ENCODE results near the gene SKI. TPM values are rescaled to one million over a fixed set of nuclear protein-coding genes. Genes with fewer than 3 reads are reported as not detected.

The SKI gene
- total and polyA plus RNA-seq, 10 of the 15 experiments (the other 5 are each of a cell fraction or from before 2014, with no cell fraction given): 0.03 to 14.9 (median 0.96) TPM

- ChIA-PET SMC1A (ENCODE audit: uncharacterized antibody, unreplicated experiment) (no interaction called here), CTCF (no interaction called here), POLR2A (no interaction called here), RAD21 (ENCODE audit: unreplicated experiment) (no interaction called here)
- ATAC-seq (no peak), DNase-seq (ENCODE audit: low read depth, low spot score) (no peak), FAIRE-seq (no peak)
- Histone ChIP-seq H3K4me3 (no peak overlapping the region), H3K27ac (ENCODE audit: control insufficient read depth, insufficient read depth) (no peak overlapping the region), H3K9me3 (replicated peaks; ENCODE audit: control insufficient read depth, insufficient read depth, low read length) (no peaks in the 10 kb centered on the region), H2AFZ (ENCODE audit: control insufficient read depth, low read depth, low read length) (no peak overlapping the region), H4K20me1 (ENCODE audit: control insufficient read depth, insufficient read depth) (no peaks in the 10 kb centered on the region), H3K4me1 (ENCODE audit: control insufficient read depth, insufficient read depth, low read length) (no peaks in the 10 kb centered on the region), H3K9ac (ENCODE audit: control insufficient read depth, insufficient read depth, low read length) (no peak overlapping the region), H3K79me2 (ENCODE audit: control insufficient read depth, insufficient read depth, low read length) (no peaks in the 10 kb centered on the region), H3K27me3 (replicated peaks in 1 of 2; ENCODE audit: control insufficient read depth in 2 of 2, insufficient read depth in 2 of 2, low read length in 1 of 2) (no peaks in the 10 kb centered on the region), H3K4me2 (ENCODE audit: control insufficient read depth, insufficient read depth) (no peak overlapping the region), H3K36me3 (ENCODE audit: control insufficient read depth in 2 of 2, insufficient read depth in 2 of 2, low read length in 1 of 2) (no peaks in the 10 kb centered on the region; a peak in 1 of 4 replicates)
- no peak for TF ChIP-seq TCF12 (IDR thresholded peaks at IDR 0.05; ENCODE audit: low read depth, low read length)
- no peak for TF ChIP-seq SP1 (IDR thresholded peaks at IDR 0.05; ENCODE audit: low read depth, low read length)
- TF ChIP-seq POLR2A (IDR thresholded peaks at IDR 0.05; ENCODE audit: low read depth, low read length): 0 out of 2 replicates have a peak, but pooled peaks have one; percentile 24
- TF ChIP-seq, protein P1, sequence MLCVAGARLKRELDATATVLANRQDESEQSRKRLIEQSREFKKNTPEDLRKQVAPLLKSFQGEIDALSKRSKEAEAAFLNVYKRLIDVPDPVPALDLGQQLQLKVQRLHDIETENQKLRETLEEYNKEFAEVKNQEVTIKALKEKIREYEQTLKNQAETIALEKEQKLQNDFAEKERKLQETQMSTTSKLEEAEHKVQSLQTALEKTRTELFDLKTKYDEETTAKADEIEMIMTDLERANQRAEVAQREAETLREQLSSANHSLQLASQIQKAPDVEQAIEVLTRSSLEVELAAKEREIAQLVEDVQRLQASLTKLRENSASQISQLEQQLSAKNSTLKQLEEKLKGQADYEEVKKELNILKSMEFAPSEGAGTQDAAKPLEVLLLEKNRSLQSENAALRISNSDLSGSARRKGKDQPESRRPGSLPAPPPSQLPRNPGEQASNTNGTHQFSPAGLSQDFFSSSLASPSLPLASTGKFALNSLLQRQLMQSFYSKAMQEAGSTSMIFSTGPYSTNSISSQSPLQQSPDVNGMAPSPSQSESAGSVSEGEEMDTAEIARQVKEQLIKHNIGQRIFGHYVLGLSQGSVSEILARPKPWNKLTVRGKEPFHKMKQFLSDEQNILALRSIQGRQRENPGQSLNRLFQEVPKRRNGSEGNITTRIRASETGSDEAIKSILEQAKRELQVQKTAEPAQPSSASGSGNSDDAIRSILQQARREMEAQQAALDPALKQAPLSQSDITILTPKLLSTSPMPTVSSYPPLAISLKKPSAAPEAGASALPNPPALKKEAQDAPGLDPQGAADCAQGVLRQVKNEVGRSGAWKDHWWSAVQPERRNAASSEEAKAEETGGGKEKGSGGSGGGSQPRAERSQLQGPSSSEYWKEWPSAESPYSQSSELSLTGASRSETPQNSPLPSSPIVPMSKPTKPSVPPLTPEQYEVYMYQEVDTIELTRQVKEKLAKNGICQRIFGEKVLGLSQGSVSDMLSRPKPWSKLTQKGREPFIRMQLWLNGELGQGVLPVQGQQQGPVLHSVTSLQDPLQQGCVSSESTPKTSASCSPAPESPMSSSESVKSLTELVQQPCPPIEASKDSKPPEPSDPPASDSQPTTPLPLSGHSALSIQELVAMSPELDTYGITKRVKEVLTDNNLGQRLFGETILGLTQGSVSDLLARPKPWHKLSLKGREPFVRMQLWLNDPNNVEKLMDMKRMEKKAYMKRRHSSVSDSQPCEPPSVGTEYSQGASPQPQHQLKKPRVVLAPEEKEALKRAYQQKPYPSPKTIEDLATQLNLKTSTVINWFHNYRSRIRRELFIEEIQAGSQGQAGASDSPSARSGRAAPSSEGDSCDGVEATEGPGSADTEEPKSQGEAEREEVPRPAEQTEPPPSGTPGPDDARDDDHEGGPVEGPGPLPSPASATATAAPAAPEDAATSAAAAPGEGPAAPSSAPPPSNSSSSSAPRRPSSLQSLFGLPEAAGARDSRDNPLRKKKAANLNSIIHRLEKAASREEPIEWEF (IDR thresholded peaks at IDR 0.05; ENCODE audit: insufficient replicate concordance, low read depth, low read length): no peak
- no peak for TF ChIP-seq ZNF217 (IDR thresholded peaks at IDR 0.05)
- TF ChIP-seq CBX3 (IDR thresholded peaks at IDR 0.05; ENCODE audit: borderline replicate concordance, low read depth): no peak
- no peak for TF ChIP-seq BCL11A (IDR thresholded peaks at IDR 0.05; ENCODE audit: low read depth, low read length)
- TF ChIP-seq IRF4 (IDR thresholded peaks at IDR 0.05; ENCODE audit: low read depth, low read length): no peak
- no TSS peak for BruUV-seq (replicated peaks)
- in situ Hi-C loops (cut with MboI): no loop called here
- intact Hi-C loops (cut with micrococcal nuclease; ENCODE audit: unreplicated experiment): no loop called here
- WGBS (ENCODE audit: insufficient coverage, insufficient replicate concordance, low lambda C conversion rate, missing lambda C conversion rate): 89% methylated on average over 13 of the region's 13 CpGs
Observed at GRCh38 chr1:2187619-2188018, 40.5 kb upstream of the SKI start.
